NCI-H526 treated with DMSO at 0.1 percent for 48 hours (cell line): ENCODE measurements around the gene TMEM141.
"Not testable (repeated sequence)": the region's sequence is repeated elsewhere in the genome, so short reads cannot be mapped to it uniquely, and the experiment has no call there.

Experiments used
- DNase-seq: peaks from one replicate; lab custom pipeline; 2025; lab: John Stamatoyannopoulos, UW

Gene TMEM141

DNA sequence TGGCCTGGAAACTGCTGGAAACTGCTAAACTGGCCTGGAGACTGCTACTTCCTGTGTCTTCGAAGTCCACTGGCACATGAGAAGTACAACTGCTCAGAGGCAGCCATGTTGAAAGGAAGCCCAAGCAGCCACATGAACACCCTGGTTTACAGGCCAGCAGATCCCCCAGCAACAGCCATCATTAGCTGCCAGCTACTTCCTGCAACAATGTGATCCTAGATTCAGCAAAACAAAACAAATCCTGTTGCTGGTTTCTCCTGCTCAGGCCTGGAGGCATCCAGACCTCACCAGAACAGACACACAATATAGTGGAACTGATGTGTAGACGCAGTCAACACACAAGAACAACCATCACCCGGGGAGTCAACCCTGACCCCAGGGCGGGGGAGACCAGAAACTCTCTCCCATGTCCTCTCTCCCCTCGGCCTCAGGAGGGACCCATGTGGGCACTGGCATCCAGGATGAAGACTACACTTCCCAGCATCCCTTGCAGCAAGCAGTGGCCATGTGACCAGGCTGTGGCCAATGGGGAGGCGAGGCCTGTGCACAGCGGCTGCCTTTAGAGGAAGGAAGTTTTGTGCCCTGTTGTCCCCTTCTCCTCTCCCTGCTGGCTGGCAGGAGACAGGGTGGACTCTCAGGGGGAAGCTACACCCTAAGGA, 17.6 kb upstream of the TMEM141 start:
- DNase-seq = no peak

DNA sequence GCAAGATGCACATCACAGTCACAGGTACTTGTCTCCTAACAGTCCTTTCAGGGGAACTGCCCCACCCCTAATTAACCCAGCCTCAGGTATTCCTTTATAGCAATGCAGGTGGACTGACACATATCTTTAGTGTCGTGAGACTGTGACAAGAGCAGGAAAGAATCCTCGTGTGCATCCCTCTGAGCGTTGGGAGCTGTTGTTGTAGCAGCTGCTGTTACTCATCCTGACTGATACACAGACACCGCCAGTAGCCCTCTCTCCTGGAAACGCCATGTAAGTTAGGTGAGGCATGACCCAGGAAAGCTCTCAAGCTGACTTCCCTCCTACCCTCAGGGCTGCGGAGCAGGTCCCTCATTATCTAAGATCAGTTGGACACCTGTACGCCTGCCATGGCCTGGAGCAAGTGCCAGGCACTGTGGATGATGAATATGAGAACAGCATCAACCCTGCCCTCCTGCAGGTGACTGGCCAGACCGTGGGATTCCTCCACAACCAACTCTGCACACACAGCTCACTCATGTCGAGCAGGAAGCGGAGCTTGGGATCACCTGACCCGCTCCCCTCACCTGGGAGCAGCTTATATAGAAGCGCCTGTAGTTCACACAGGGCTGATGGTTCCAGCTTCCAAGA, 16.6 kb upstream of the TMEM141 start:
- no peak for DNase-seq

DNA sequence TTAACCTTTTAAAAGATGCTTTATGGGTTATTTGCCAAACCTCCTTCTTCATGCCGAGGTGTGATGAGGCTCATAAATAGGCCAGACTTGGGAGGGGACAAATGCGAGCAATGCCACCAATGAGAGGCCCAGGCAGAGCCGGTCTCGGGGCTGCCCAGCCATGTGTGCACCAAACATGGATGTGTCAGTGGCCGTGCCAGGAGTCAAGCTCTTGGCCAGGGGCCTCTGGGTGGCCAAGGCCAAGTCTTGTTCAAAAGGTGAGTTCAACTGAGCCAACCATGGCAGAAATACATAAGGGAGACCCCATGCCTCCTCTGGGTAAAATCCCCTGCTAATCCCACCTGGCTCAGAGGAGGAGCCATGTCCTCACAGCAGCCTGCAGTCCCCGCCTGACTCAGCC, 16.0 kb upstream of the TMEM141 start:
- no peak for DNase-seq

DNA sequence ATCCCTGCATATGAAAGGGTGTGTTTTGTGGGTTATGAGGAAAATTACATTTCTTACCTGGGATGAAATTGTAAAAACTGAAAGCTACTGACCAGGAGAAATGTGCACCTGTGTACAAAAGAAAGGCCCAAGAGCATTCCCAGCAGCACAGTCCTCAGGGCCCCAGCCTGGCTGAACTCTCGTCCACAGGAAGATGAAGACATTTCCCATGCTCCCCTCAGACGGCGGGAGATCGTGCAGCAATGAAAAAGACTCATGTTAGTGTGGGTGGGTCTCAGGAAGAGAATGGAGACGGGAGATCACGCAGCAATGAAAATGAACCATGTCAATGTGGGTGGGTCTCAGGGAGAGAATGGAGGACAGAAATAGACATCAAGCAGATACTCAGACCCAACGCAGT, 14.2 kb upstream of the TMEM141 start:
- DNase-seq = no peak

DNA sequence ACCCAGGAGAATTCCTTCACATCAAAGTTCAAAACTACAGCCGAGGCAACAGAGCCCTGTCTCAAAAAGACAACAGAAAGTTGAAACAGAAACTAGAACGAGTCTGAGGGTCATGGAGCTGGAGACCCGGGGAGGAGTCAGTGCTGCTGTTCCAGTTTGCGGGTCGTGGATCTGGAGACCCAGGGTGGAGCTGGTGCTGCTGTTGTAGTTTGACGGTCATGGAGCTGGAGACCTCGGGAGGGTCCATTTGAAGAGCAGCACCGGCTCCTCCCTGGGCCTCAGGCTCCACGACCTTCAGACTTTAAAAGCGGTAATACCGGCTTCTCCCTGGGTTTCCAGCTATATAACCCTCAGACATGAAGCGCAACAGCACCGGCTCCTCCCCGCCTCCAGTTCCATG, 13.8 kb upstream of the TMEM141 start:
- DNase-seq = no peak

DNA sequence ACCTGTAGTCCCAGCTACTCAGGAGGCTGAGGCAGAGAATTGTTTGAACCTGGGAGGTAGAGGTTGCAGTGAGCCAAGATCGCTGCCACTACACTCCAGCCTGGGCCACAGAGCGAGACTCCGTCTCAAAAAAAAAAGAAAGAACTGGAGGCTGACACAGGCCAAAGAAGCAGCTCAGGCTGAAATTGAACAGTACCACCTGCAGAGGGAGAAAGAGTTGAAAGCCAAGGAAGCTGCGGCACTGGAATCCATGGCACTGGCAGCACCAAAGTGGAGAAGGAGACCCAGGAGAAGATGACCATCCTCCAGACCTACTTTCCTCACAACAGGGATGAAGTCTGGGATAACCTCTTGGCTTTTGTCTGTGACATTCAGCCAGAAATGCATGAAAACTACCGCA, 11.3 kb upstream of the TMEM141 start:
- DNase-seq = no peak

DNA sequence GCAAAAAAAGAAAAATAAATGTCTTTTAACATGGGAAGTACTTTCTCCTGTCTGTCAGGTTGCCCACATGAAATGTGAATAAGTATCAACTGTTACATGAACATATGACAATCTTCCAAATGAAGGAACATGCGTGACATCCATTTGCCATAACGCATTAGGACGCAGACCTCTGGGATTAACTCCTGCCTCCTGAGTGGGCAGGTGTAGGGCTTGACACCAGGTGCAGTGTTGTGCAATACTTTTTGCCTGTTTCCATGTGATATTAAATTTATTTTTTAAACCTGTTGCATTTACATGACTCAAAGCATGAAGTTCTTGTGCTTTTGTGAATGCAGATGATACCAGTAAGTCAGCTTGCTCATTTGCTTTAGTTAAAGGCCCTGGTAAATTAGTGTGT, 8.7 kb upstream of the TMEM141 start:
- DNase-seq = no peak

DNA sequence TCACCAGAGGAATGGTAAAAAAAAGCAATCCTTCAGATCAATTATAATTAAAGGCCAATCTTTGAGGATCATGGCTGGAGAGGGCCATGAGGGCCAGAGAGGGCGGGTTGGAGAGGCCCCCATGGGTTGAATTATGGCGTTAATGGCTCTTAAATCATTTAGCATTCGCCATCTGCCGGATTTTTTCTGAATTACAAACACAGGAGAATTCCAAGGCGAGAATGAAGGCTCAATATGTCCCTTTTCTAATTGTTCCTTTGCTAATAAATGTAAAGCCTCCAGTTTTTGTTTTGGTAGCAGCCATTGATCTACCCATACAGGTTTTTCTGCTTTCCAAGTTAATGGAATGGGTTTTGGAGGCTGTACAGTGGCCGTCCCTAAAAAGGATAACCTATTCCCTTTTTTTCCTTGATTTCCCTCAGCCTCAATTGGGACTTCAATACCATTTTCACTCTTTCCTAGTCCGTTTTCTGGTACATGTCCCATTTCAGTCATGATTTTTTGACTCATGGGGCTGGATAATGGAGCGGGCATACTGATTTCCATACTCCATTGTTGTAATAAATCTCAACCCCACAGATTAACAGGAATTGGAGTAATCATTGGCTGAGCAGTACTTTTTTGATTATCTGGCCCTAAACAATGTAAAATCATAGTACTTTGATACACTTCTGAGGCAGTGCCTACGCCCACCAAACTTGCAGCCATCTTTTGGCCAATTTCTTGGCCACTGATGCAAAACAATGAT, 6.7 kb upstream of the TMEM141 start:
- DNase-seq = no peak

DNA sequence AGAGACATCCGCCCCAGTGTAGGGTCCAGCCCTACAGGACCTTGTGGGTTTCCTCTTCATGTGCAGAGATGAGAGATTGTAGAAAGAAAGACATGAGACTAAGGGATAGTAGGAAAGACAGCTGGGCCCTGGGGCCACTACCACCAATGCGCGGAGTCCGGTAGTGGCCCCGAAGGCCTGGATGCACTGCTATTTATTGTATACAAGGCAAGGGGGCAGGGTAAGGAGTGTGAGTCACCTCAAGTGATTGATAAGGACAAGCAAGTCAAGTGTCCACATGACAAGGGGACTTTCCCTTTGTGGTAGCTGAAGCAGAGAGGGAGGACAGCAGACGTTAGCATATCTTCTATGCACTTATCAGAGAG, 6.2 kb upstream of the TMEM141 start:
- DNase-seq = no peak

DNA sequence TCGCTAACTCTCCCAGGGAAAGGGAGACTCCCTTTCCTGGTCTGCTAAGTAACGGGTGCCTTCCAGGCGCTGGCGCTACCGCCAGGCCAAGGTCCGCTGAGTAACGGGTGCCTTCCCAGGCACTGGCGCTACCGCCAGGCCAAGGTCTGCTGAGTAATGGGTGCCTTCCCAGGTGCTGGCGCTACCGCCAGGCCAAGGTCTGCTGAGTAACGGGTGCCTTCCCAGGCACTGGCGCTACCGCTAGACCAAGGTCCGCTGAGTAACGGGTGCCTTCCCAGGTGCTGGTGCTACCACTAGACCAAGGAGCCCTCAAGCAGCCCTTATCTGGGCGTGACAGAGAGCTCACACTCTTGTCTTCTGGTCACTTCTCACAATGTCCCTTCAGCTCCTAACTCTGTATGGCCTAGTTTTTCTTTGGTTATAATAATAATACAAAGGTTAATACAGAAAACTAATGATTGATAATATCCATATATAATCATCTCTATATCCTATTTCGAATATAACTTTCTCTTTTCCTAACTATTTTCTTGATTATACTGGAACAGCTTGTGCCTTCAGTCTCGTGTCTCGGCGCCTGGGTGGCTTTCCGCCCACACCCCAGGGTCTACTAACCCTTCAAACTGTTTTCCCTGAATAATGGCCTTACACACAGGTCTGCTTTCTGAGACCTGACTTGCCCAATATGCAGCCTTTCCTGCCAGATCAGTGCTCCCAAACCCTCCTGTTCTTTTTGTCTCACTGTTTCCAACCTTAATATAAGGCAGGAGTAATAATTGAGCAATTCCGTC, 5.4 kb upstream of the TMEM141 start:
- not testable (repeated sequence) for DNase-seq

DNA sequence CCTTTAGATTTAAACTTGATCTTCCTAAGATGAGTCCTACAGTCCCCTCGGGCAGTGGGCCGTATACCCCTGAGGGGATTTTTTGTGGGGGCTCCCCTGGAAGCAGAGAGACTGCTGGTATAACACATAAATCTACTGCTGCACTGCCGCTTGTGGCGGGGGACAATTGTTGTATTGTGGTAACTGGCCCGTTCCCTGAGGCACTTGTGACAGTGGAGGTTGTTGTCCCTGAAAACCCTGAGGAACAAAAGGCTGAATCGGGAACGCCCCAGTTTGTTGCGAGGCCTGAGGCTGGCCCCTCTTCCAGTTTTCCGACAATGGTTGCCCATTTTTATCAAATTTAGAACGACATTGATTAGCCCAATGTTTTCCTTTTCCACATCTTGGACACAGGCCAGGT, 4.7 kb upstream of the TMEM141 start:
- no peak for DNase-seq

DNA sequence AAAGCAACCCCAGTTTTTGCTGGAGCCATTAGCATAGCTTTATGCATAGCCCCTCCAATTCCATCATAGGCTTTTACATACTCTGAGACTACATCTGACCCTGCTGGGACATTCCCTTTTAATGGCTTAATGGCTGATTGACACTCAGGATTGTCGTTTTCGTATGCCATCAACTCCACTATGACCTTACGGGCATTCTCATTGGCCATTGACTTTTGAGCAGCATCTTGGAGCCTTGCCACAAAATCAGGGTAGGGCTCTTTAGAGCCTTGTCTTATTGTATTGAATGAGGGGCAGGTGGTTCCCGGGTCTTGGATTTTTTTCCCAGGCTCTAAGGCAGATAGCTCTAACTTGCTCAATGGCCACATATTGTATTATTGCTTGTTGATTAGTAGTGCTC, 4.2 kb upstream of the TMEM141 start:
- DNase-seq = not testable (repeated sequence)

DNA sequence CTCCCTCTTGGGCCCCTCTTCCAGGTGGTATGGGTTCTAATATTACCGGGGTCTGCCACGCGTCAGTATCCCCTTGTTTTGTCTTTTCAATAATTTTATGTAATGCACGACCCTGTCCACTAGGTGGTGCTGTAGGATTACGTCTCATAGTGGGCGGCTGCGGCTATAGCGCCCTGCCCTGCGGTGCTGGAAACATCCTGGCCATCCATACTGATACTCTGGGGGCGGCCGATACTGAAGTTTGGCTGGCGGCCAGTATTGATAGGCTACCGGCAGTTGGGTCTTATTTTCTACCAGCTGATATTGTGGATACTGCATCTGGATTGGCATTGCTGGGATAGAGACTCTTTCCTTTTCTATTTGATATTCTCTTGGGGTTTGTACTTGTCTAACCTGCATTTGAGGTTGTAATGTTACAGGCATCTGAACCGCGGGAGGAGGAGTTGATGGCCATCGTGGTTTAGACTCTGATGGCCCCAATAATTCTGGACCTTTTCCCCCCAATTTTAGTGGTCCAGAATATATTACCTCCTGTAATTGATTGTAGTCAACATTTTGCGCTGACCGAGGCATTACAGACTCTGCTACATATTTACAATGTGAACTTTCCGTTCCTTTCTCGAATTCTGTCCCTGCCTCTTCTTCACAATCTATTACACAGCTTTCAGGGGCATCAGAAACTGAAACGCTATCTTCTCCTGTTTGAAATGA, 3.3 kb upstream of the TMEM141 start:
- DNase-seq = peak; percentile 13

DNA sequence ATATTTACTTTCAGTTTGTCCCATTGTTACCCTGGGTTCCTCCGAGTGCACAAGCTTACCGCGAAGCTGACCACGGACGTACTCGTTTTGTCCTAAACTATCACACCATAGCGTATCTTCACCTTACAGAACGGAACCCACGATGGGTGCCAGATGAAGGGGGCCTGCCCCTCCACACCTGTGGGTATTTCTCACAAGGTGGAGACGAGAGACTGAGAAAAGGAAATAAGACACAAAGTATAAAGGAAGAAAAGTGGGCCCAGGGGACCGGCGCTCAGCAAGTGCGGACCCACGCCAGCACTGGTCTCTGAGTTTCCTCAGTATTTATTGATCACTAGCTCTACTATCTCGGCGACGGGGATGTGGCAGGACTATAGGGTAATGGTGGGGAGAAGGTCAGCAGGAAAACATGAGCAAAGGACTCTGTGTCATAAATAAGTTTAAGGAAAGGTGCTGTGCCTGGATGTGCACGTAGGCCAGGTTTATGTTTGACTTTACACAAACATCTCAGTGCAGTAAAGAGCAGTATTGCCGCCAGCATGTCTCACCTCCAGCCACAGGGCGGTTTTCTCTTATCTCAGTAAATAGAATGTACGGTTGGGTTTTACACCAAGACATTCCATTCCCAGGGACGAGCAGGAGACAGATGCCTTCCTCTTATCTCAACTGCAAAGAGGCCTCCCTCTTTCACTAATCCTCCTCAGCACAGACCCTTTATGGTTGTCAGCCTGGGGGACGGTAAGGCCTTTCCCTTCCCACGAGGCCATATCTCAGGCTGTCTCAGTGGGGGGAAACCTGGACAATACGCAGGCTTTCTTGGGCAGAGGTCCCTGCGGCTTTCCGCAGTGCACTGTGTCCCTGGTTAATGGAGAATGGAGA, 2.3 kb upstream of the TMEM141 start:
- DNase-seq = not testable (repeated sequence)

DNA sequence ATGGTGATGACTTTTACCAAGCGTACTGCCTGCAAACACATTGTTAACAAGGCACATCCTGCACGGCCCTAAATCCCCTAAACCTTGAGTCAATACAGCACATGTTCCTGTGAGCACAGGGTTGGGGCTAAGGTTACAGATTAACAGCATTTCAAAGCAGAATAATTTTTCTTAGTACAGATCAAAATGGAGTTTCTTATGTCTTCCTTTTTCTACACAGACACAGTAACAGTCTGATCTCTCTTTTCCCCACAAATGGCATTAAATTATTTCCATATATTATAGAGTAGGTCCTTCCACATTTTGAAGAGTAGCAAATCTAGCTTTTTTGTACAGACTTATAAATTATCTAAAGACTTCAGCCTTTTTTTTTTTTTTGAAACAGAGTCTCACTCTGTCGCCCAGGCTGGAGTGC, 1.6 kb upstream of the TMEM141 start:
- no peak for DNase-seq

DNA sequence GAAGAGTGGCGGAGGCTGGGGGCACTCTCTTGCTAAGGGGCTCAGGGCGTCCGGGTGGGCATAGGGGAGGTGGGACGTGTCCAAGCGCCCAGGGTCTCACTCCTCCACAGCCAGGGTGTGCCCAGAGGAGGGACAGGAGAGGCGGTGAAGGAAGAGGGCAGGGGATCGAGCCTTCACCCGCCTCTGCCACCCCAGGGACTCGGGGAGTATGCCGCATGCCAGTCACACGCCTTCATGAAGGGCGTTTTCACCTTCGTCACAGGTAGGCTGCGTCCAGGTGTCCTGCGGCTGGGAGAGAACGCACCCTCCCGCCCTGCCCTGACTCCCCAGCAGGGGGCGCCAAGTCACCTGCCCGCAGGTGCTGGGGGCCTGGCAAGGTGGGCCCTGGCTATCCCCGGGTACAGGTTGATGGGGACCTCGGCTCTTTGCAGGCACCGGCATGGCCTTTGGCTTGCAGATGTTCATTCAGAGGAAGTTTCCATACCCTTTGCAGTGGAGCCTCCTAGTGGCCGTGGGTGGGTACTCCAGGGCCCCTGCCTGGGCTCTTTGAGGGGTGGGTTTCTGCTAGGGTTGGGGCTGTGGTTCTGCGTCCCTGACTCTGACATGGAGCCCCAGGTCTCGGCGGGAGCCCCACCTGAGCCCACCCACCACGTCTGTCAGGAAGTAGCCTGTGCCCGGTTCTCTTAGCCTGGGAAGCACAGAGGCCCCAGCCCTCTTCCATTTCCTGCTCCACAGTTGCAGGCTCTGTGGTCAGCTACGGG, 552 bp downstream of the TMEM141 start:
- DNase-seq = peak; percentile 27

DNA sequence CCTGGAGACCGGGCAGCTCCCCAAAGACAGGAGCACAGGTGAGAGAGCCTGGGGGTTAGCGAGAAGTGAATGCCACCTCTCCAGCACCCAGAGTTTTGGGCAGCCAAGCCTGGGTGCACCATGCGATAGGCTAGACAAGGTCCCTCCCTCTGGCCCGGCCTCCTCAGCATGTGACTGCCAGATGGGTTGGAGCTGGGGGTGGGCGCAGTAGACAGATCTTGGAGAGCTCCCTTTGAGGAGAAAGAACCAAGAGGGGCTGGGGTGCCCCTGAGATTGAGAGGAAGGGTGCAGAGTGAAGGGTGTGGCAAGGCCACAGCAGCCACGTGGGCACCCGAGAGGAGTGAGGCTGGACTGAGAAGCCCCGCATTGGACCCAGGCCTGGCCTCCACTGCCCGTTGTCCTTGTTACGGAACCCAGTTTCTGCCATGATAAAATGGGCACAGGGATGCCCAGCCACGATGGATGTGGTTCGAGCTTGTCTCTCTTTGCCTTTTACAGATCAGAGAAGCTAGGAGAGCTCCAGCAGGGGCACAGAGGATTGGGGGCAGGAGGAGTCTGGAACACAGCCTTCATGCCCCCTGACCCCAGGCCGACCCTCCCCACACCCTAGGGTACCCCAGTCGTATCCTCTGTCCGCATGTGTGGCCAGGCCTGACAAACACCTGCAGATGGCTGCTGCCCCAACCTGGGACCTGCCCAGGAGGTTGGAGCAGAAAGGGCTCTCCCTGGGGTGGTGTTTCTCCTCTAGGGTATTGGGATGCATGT, 1.4 kb downstream of the TMEM141 start:
- no peak for DNase-seq

DNA sequence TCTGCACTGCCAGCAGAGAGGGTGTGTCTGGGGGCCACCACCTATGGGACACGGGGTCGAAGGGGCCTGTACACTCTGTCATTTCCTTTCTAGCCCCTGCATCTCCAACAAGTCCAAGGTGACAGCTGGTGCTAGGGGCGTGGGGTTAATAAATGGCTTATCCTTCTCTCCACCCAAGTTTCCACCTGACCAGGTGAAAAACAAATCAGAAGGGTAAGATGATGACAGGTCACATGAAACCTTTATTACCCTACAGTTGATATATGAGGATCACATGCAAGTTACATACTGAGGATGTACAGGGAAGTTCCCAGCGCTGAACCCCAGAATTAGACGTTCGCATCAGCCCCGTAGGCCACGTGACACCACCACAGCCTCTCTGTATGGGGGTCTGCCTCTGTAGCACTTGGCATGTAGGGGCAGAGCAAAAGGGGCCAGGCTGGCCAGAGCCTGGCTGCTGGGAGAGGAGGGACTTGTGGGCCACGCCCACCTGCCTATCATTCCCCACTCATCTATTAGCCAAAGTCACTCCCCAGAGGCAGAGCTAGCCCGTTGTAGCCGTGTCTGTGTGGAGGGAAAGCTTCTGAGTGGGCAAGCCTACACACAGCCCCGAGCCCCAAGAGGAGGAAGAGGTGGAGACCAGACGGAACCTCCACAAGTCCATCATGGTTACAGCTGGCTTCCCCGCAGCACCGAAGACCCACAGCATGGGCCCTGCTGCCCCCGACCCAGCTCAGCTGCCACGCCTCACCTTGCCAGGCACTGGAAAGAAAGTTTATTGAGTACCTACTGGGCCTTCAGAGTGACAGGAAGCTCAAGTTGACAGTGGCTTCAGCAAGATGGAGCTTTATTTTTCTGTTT, 2.2 kb downstream of the TMEM141 start:
- DNase-seq = no peak
